Fibroblast of skin of left quadriceps (primary cell): ENCODE data around the gene NRIP3.
"Not testable (repeated sequence)": the region's sequence is repeated elsewhere in the genome, so short reads cannot be mapped to it uniquely, and the experiment has no call there.

Experiments used
- DNase-seq, 2 experiments: peaks; one replicate each; pipeline ENCODE4 v3.0.0-alpha.2; 2013; ENCODE audit warnings: low read depth in 2 of 2

NRIP3 gene

DNA sequence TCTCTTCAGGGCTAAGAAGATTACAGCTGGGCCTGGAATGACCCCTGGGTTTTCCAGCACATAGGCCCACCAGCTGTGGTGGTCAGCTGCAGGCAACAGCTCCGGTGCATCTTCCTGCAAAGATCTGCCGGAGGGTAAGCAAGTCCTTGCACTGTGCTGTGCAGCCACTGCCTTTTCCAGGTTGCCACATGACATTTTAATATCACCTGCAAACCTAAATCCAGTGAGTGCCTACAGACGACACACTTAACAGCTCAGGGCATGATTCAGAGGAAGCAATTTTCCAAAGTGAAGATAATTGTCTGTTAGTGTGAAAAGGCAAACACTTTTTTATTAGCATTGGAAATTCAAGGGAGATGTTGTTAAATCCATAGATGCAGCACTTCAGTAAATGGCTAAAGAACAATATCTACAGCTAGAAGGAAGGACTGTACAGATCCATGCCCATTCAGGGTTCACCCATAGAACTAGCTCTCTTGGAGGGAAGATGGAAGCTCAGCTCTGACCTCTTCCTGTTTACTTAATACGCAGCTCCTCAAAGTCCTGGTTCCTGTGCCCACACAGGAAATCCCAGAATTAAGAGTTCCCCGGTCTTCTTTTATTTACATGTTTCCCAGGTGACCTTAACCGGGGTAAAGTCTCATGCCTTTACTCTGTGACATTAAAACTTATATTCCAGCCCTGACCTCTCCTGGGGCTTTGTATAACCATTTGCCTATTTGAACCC, 13.3 kb upstream of the NRIP3 start:
- DNase-seq: no peak

DNA sequence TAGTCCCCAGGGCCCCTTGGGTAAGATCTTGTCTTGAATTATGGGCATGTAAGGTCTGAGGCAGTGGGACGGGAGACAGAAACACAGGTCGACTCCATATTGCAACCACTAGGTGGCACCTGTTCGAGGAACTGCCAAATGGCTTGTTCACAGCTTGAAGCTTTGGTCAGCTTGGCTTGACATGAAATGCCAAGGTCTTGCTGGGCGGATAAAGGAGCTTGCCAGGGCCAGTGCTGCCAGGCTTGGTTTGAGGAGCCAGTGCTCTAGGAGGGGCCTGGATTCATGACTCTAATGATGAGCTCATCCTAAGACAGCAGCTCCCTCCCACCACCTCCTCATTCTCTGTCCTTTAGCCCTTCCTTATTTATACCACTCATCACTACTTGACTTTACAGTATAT, 11.9 kb upstream of the NRIP3 start:
- peak; percentile 30 to 39 for DNase-seq

DNA sequence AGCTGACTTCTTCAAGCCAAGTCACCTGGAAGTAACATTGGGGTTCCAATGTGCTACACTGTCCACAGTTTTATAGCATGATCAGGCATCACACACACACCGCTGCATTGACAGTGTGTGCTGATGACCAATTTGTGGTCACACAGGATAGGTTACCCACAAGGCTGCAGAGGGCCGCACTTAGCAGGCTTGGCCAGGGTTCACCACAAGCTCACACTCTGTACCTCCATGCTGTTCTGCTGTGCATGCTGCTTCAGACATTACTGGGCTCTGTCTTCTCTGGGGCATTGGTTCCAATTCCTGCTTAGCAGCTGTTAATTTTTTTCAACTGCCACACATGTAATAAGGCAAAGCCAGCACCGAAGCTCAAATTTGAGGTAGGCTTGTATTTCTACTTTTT, 11.0 kb upstream of the NRIP3 start:
- no peak for DNase-seq

DNA sequence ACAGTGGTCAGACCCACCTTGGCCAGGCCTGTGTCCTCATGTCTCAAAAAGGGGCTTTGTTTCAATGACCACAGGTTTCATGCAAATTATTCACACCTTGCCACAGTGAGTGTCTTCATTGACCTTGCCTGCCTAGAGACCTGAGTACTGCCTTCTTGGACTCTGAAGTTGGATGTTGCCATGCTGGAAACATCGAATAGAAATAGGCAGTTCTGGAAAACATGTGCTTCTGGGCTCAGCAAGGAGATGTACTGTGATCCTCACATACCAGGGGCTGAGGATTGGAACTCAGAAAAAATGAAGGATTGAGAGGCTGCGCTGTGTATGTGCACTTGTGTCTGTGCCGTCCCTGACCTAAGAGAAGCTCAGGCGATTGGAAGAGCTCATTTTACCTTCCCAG, 9.6 kb upstream of the NRIP3 start:
- DNase-seq: no peak

DNA sequence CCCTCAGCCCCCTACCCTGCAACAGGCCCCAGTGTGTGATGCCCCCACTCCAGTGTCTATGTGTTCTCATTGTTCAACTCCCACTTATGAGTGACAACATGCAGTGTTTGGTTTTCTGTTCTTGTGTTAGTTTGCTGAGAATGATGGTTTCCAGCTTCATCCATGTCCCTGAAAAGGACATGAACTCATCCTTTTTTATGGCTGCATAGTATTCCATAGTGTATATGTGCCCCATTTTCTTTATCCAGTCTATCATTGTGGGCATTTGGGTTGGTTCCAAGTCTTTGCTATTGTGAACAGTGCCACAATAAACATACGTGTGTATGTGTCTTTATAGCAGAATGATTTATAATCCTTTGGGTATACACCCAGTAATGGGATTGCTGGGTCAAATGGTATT, 5.7 kb upstream of the NRIP3 start:
- not testable (repeated sequence) for DNase-seq

DNA sequence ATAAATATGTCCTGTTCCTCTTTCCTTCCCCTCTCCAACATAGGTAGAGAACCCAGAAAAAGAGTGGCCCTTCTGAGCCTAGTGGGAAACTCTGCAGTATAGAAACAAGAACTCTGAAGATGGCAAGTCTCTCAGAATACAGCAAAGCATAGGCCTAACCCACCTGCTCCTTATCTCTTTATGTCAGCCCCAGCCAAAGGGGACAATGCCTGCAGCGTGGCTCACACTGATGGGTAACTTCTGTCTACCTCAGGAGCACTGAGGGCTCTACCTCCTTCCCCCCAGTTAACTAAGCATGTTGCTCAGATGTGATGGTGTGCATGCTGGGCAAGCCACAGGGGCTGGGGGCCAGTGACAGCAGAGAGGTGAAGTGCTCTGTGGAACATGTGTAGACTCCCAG, 4.9 kb upstream of the NRIP3 start:
- DNase-seq: no peak

DNA sequence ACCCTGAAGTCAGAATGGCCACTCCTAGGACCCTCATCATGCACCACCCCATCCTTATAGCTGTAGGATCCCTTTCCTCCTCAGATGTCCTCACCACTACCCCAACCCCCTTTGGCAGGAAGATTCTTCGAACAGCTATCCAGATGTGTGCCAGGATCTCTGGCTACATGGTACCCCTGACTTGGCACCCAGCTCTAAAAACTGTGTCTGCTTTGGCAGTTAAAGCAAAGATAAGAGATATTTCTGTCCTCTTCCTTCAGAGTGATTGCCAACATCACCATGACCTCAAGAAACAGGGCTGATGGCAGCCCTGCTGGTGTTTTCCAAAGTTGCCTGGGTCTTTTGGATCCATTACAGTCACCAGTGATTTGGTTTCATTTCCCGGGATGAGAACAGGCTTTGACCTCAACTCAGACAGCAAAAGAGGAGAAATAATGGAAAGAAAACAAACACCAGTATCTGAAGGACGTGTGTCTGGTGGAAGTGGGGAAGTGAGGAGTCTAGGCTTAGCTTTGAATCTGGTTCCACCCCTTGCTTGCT, 4.3 kb upstream of the NRIP3 start:
- no peak for DNase-seq

DNA sequence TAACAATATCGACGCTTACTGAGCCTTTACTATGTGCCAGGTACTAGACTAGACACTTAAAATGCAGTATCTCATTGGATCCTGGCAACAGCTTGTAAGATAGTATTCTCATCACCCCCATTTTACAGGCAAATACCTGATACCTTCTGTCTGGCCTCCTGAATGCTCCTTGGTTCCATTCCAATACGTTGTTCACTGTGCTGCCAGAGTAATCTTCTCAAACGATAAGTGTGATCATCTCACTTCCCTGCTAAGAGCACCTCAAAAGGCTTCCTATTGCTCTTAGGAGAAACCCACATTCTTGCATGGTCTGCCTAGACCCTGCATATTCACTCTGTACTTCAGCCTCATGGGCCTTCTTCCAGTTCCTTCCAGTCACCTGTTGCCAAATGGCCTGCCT, 1.3 kb upstream of the NRIP3 start:
- no peak for DNase-seq

DNA sequence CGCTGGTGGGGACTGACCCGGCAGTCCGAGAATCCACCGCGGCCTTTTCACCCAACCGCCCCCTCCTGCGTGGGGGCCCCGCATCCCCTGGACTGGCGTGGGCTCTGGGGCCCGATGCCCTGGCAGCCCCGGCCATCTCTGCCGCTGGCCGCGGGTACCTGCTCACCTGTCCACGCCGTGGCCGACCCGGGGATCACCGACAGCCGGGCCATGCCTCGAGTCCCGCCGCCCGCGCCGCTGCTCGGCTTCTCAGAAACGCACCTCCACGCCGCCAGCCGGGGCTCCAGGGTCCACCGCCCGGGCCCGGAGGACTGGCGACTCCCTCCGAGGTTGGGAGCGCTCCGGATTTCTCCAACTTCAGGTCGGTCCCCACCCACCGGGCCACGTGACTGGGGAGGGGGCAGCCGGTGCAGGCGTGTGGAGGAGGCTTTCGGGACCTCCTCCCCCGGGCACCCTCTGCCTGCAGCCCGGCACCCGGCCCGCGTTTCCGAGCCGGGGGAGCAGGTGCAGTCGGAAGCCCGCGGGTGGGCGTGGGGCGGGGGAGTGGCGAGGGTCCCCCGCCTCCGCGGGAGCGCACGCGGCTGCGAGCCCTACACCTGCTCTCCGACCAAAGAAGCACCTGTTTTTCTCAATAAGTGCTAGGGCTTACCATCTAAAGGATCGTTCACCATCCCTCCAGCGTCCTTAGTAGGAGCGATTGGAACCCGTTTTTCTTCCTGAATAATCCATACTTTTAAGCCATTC, 554 bp upstream of the NRIP3 start:
- no peak for DNase-seq

DNA sequence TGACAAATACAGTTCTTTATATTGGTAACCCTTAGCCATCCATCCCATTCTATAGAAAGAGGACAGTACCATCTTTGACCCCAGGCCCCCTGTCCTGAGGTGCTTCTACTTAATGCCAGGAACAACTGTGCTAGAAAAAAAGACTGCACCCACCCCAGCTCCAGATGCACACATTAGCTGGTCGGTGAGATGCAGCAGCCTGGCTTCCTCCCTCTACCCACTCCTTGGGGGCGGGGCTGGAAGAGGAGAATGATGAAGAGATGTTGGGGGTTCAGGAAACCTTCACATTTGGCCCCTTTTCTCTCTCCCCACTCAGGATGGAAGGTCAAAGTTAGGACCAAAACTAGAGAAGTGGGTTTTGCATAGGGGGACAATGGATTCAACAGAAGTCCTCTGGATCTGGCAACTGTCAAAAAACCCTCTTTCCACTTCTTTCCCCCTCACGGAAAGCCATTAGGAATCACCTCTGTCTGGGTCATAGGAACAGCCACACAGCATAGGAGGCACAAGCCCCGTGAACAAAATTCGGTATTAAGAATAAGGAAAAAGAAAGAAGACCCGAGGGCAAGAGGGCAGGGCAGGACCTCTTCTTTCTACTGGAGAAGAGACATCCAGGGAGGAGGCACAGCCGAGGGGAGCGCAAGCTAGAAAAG, 755 bp downstream of the NRIP3 start:
- no peak for DNase-seq

DNA sequence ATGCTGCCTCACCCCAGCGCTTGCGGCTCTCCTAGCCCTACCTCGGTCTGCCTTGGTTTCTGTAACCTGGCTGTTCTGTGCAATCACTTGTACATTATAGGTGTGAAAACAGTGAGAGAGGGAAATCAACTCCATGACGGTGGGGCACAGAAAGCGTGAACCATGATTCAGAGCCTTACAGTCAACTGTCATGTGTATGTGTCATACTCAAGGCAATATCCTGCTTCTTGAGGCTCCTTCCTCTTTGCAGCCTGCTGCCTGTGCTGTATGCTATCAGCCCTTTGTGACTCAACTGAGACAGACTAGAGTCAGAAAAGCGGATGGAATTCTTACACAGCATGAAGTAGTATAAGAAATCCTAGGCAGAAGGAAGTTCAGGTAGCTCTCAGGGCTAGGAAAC, 2.1 kb downstream of the NRIP3 start:
- peak; percentile 49 to 52 for DNase-seq

DNA sequence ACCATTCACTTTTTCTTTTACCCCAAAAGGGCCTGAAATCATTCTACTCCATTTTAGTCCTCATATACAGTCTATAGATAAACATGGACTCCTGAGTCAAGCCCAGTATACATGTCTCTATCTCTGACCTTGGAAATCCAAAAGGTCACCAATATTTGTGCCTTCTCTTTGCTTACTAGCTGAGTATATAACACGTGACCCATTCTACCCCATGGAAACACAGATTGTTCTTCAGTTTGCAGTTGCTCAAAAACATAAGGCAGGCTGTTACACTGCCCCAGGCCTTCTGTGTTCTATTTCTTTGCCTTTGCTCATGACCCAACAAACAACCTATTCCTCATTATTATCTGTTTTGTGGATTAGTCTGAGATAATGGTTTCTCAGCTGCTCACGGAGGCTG, 5.8 kb downstream of the NRIP3 start:
- no peak for DNase-seq

DNA sequence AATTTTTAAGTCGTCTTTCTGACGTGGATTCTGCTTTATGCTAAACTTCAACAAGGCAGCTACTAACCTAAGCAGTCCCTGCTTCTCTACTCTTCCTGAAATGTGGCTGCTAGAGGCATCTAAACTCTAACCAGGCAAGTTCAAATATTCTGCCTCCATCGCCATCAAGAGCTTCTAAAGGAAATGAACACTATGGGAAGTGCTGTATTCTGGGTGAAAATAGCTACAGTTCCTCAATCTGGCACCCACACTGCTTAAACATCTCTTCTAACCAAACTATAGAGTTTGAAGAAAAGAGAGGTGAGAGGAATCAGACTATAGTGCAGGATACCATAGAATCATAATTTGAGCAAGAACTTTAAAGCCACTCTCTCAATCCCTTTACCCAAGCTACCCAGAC, 6.3 kb downstream of the NRIP3 start:
- DNase-seq: no peak

DNA sequence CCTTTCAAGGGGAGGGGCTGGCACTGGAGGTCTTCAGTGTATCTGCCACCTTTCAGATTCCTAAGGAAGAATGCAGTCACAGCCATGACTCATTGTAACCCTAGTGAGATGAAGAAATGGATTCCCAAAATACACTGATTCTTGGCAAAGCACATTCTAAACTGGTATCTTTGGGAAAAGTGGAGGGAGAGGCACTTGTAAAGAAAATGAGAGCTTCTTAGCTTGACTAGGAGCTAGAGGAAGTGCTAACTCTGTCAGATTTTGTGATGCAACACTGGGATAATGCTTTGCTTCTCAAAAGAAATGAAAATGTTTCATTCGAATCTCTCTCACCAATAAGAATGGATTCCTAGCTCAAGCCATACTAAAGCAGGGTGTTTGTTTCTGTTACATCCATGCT, 14.3 kb downstream of the NRIP3 start:
- DNase-seq: no peak

DNA sequence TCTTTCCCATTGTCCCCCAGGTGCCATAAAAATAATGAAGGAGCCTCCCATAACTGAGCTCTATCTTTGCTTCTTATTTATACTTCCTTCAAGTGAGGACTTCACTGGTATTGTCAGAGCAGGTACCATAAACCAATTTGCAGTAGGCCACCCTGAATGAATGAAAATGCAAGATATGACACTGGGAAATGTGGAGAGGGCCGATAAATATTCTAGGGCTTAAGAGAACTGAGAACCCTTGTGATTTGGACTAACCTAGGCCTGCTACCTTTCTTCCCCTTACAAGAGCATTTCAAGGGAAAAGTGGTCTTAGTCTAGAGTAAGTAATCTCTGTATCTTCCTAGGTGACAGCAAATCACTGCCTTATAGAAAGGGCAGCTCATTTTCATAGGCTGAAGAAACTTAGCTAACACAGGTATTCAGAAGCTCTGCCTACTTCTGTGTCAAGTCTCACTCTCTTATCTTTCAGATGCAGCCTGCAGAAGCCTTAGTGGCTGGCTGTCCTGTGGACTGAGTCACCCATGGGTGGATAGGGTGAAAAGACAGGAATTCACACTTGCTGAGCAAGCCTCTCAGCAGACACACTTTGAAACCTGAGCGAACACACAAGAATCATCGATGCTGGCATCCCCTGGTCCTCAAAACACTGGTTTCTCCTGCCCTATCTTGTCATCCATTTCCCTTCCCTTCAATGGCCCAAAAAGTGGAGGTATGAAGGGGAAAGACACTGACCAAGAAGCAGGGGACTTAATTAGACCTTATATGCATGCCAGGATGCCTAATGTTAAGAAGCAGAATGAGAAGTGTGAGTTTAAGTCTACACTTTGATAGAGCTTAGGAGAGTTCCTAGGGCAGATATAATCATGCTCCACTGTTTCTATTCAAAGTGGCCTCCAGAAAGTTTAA, 15.2 kb downstream of the NRIP3 start:
- DNase-seq: no peak

DNA sequence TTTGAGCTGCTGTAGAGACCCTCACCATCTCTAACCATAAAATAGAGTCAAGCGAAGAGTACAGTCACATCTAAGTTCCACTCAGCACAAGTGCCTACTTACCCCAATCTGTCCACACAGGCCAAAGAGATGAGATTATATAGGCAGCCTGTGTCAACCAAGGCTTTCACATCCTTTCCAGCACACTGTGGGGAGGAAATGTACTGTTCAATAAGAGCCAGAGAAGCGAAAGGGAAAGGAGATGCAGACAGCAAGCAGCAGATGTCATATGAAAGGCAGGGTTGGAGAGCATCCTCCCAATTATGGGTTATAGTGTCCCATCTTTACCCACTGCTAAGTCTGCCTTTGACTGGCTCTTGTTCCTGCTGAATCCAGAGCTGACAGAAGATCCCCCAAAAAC, 16.4 kb downstream of the NRIP3 start:
- DNase-seq: no peak

DNA sequence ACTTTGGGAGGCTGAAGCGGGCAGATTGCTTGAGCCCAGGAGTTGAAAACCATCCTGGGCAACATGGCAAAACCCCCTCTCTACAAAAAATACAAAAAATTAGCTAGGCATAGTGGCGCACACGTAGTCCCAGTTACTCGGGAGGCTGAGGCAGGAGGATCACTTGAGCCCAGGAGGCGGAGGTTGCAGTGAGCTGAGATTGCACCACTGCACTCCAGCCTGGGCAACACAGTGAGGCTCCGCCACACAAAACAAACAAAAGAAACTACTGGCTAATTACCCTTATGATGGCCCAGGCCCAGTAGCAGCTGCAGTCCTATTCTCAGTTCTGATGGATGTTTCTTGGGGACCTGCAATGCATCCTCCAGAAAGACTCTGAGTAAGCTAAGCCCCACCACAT, 17.0 kb downstream of the NRIP3 start:
- DNase-seq: not testable (repeated sequence)

DNA sequence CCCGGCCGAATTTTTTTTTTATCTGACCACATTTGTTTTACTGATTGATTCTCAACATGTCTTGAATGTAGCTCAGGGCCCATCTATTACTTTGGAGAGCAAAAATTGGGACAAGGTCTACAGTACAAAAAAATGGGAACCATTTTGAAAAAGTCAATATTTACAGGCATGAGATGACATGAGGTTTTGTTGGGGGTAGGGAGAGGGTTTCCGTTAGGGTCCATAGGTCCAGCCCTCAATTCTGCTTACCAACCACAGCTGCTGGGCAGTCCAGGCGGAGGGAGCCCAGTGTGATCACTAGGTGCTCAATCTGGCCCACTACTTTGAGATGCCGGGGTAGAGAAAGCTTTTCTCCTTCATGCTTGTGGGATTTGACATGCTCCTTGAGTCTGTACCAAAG, 18.3 kb downstream of the NRIP3 start:
- DNase-seq: no peak

DNA sequence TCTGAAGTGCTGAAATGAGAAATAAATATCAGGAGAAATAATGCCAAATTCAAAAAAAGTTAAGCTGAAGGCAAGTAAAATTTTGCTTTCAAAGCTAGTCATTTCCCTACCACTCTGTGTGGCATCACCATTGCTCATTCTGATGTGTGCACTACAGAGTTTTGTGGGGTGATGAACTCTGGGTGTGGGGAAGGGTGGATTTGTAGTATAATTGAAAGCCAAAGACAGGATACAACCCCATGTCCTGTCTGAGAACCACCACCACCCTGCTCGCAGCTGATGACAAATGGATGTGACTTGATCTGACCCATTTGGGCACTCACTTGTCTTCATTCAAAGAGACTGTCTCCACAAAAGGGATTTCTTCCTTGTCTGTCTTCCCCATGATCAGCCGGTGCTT, 20.2 kb downstream of the NRIP3 start:
- no peak for DNase-seq

DNA sequence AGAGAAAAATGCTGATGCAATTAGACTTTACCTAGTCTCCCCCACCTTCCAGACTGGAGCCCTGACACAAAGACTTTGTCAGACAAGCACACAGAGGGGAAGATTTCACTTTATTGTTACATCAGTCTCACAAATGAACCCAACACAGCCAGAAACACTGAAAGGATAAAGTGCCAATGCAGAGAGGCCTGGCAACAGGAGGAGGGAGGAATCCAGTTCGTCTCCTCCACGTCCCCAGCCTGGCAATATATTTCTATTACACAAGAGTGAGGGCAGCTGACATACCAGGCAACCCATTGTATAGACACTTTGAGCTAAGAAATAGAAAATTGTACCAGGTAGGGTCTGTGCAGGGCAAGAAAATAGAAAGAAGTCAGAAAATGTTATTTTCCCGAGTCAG, 23.3 kb downstream of the NRIP3 start:
- DNase-seq: no peak

DNA sequence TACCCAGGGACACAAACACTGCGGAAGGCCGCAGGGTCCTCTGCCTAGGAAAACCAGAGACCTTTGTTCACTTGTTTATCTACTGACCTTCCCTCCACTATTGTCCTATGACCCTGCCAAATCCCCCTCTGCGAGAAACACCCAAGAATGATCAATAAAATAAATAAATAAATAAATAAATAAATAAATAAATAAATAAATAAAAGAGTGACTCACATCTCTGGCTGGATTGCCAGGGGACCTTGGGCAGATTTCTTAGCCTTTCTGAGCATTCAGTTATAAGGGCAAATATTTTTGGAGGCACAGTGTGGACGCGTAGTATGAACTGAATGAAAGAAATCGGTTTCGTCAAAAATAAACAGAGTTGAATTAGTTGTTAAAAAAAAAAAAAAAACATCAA, 24.4 kb downstream of the NRIP3 start:
- DNase-seq: not testable (repeated sequence)

DNA sequence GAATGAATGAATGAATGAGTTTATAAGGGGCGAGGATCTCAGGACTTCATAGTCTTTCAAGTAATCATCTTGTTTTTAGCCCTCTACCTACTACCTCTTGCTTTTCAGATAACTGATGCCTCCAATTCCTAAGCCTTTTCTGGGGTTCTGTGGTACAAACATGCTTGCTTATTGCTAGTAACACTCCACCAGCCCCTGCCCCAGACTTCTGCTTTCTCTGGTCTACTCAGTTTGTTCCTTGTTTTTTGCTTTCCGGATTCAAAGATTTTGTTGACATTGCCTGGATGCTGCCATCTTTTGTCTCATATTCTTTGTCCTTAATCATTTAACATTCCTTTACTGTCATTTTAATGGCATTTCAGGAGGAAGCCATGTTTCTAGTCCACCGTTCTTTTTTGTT, 30.7 kb downstream of the NRIP3 start:
- DNase-seq: no peak
